Kidney tubule cell (primary cell): ENCODE results near the gene CTNNA2.
A peak's percentile ranks its signal among the peaks of the same experiment; 100 is the strongest.

Source experiments
- DNase-seq: peaks from one replicate; pipeline ENCODE4 v3.0.0-alpha.2; 2018; ENCODE audit warnings: low spot score

The CTNNA2 gene

GRCh38 chr2:80396276-80396675, 883.4 kb downstream of the CTNNA2 start:
- DNase-seq = no peak

- no peak for DNase-seq
Observed at GRCh38 chr2:80403081-80403480, 890.2 kb downstream of the CTNNA2 start.

GRCh38 chr2:80407377-80407776, 894.5 kb downstream of the CTNNA2 start:
- DNase-seq = no peak

GRCh38 chr2:80410346-80410745, 897.5 kb downstream of the CTNNA2 start:
- DNase-seq = no peak

- DNase-seq = no peak
Observed at GRCh38 chr2:80413136-80413535, 900.3 kb downstream of the CTNNA2 start.

- DNase-seq = no peak
Observed at GRCh38 chr2:80417737-80418136, 904.9 kb downstream of the CTNNA2 start.

GRCh38 chr2:80420530-80421208, 907.8 kb downstream of the CTNNA2 start:
- peak; percentile 48 for DNase-seq

GRCh38 chr2:80429251-80429650, 916.4 kb downstream of the CTNNA2 start:
- peak; percentile 34 for DNase-seq

GRCh38 chr2:80437959-80438358, 925.1 kb downstream of the CTNNA2 start:
- no peak for DNase-seq

GRCh38 chr2:80438686-80439085, 925.8 kb downstream of the CTNNA2 start:
- DNase-seq = no peak

- DNase-seq = peak; percentile 38
Observed at GRCh38 chr2:80454628-80455027, 941.8 kb downstream of the CTNNA2 start.

- peak; percentile 69 for DNase-seq
Observed at GRCh38 chr2:80459028-80459427, 946.2 kb downstream of the CTNNA2 start.

GRCh38 chr2:80461505-80462197, 948.8 kb downstream of the CTNNA2 start:
- no peak for DNase-seq

- DNase-seq = no peak
Observed at GRCh38 chr2:80462654-80463053, 949.8 kb downstream of the CTNNA2 start.

- DNase-seq = no peak
Observed at GRCh38 chr2:80464275-80464674, 951.4 kb downstream of the CTNNA2 start.

GRCh38 chr2:80467262-80467811, 954.5 kb downstream of the CTNNA2 start:
- no peak for DNase-seq

GRCh38 chr2:80469428-80469827, 956.6 kb downstream of the CTNNA2 start:
- DNase-seq = no peak

GRCh38 chr2:80473069-80473468, 960.2 kb downstream of the CTNNA2 start:
- DNase-seq = no peak

GRCh38 chr2:80473796-80474195, 960.9 kb downstream of the CTNNA2 start:
- no peak for DNase-seq

- DNase-seq = no peak
Observed at GRCh38 chr2:80475970-80476369, 963.1 kb downstream of the CTNNA2 start.

- DNase-seq = no peak
Observed at GRCh38 chr2:80476535-80477117, 963.8 kb downstream of the CTNNA2 start.

- DNase-seq = no peak
Observed at GRCh38 chr2:80482276-80482675, 969.4 kb downstream of the CTNNA2 start.

GRCh38 chr2:80489717-80490116, 976.9 kb downstream of the CTNNA2 start:
- peak; percentile 91 for DNase-seq
